HG03354 (cell line): ENCODE measurements around the gene OTC.

Experiments used
- ATAC-seq: cut with Tn5 transposase; IDR thresholded peaks from one replicate; pipeline ENCODE4 v1.9.1; 2021; ENCODE audit warnings: mild to moderate bottlenecking; ENCODE audit not compliant: unreplicated experiment, poor library complexity, severe bottlenecking

The OTC gene

DNA sequence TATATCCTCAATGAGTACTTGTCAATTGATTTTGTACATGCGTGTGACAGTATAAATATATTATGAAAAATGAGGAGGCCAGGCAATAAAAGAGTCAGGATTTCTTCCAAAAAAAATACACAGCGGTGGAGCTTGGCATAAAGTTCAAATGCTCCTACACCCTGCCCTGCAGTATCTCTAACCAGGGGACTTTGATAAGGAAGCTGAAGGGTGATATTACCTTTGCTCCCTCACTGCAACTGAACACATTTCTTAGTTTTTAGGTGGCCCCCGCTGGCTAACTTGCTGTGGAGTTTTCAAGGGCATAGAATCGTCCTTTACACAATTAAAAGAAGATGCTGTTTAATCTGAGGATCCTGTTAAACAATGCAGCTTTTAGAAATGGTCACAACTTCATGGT lies at the start of gene OTC:
OTC (plus strand) TSS at position 243 of the 400 bp plus-strand sequence; CDS start at position 336, 93 bp downstream.
- no peak for ATAC-seq

DNA sequence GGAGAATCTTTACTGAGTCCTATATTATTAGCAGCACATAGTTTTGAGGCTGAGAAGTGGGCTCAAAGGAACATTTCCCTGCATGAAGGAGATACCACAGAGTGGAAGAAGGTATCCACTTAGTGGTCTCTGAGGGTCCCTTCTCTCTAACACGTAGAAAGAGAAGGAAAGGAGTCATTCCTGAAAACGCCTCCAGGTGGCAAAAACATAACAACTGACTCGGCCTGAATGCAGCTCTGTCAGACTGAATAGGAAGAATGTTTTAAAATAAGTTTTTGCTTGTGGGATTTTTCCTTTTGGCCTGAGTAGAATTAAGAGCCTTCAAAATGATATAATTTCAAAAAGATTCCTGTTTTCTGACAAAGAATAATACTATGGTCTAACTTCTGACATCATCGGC lies 48.4 kb upstream of the OTC start:
- no peak for ATAC-seq

DNA sequence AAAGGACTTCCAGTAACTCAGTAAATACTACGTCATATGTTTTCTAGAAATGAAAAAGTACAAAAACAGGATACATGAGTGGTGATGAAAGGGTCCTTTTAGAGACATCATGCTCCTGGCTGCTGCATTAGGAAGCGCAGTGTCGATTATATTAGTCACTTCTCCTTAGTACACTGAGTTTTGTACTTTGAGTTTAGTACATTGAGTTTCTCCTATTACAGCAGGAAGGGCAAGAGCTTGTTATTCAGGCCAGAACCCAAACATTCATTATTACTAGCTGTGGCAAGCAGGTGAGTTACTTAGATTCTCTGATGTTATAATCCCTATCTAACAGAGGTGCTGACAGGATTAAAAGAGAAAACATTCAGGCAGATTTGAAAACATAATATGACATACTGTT lies 46.4 kb upstream of the OTC start:
- ATAC-seq: no peak

DNA sequence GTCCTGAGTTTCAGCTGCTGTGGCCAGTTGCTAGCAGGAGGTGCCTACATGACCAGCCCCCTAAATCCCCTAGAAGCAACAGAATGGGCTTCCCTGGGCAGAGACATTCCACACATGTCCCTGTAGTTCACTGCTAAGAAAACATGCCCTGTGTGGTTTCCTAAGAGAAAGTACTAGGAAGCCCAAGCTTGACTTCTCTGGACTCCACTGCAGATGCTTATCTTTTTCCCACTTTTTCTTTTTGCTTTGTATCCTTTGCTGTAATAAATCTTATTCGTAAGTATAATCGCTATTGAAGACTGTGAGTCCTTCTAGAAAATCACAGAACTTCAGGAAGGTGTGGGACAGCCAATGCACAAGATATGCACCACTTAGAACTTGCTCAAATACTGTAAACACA lies 40.7 kb upstream of the OTC start:
- no peak for ATAC-seq

DNA sequence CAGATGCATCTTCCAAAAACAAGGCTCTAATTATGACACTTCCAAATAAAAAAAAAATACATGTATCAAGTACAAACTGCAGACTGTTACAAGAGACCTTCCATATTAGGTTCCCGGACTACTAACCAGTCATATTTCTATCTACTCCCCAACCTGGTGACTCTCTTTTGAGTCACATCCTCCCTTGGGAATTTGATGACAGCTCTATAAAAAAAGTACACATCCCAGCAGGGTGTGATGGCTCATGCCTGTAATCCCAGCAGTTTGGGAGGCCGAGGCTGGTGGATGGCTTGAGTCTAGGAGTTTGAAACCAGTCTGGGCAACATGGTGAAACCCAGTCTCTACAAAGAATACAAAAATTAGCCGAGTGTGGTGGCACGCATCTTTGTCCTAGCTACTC lies 40.0 kb upstream of the OTC start:
- no peak for ATAC-seq

DNA sequence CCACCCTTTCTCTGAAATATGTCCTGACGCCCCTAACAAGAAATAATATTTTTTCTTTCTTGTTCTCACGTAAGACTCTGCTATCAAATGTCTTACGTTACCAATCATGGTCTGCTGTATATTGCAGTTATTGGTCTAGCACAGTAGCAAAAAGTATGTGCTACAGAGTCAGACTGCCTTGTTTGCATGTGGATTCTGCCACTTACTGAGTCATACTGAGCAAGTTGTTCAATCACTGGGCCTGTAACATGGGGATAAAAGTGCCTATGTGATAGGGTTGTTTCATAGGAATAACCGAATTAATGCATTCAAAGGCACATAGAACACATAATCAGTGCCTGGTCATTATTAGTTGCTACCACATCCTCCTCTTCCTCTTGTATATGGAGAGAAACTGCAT lies 39.2 kb upstream of the OTC start:
- no peak for ATAC-seq

DNA sequence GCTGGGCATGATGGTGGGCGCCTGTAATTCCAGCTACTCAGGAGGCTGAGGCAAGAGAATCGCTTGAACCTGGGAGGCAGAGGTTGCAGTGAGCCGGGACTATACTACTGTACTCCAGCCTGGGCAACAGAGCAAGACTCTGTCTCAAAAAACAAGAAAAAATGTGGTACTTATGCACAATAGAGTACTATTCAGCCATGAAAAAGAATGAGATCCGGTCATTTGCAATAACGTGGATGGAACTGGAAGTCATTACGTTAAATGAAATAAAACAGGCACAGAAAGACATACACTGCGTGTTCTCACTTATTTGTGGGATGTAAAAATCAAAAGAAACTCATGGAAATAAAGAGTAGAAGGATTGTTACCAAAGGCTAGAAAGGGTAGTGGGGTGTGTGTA lies 37.2 kb upstream of the OTC start:
- ATAC-seq: no peak

DNA sequence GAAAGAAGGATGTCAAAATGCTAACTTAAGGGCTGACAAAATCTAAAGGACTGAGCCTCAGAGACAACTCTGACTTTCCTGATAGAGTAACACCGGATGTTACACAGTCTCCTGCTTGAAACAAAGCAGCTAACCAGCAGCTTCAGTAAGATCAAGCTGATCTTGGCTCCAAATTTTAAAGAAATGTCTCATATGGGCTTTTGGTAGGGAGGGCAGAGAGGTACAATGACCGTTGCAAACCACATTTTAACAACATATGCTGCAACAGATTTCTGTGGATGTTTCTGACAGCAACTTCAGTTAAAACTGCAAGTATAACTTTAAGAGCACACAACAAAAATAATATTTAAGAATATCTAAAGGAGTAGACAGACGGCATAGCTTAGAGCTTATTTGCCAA lies 34.2 kb upstream of the OTC start:
- ATAC-seq: no peak

DNA sequence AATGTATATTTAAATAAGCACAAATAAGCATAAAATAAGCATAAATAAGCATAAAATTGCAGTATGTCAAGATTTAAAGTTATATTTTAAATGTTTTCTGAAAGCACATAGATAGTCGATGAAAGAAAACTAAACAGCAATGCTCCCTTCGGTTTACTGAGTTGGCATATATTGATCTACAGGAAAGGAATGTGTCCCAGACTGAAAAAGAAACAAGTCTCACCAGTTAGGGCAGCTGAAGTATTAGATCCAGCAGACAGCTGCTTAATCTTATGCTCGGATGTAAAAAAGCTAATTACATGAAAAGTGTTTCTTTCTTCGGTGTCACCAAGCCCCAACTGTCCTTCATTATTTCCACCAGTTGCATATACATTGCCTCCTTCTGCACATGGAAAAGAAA lies 33.8 kb upstream of the OTC start:
- no peak for ATAC-seq

DNA sequence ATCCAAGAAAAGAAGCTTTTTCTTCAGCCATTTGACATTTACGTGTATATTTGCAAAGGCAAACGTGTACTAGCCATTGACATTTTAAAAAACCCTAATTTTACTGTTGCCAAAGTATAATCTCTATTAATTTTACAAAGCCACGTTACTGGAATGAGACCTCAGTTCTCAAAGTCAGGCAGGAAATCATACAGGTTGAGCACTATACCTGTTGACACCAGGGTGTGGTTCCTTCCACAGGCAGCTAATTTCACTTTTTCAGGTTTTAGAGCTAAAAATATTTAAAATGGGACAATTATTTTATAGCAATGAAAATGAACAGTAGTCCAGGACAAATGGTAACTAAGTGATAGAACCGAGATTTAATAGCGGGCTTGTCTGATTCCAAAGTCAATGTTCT lies 31.6 kb upstream of the OTC start:
- no peak for ATAC-seq

DNA sequence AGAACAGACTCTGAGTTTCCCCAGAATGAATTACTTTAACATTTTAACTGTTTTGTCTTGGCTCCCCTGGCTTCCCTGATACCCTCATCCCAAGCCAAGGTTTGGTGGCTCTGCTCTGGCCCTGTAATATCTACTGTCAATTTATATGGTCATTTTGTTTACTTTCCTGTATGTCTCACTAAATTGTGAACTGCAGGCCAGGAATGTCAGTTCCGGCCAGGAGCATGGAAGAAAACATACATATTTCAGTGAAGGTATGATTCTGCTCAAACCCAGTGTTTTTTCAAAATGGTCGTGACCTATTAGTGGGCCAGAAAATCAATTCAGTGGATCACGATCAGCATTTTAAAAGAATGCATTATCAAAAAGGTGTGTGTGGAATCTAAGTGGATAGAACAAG lies 26.3 kb upstream of the OTC start:
- ATAC-seq: no peak

DNA sequence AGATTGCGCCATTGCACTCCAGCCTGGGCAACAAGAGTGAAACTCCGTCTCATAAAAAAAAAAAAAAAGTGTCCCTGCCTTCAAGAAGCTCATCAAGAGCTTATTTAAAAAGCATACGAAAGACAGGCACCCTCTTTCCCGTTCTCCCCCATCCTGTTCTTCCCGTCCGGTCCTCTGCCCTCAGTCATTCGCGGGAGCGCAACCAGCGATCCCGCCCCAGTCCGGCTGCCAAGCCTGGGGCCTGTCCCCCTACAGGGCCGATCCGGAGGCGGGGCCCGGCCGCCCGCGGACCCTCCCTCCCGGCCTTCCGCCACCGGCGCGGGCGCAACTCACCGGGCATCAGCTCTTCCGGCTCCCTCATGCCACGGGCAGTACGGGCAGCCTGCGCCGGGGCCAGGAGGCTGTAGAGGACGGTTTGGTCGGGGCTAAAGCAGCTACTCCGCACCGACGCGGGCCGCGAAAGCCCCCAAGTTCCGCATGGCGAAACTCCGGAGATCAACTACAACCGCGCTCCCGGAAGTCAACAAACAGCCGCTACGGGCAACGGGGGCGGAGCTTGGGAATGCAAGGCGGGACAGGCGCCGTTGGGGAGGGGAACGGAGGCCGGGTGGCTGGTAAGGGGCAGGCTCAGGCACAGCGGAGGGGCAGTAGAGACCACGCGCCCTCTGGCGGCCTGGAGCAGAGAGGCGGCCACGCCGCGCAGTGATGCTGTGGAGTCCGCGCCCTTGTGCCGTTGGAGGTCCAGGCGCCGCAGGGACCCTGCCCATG lies 25.2 kb upstream of the OTC start, which contains the start of gene RPGR:
RPGR (minus strand) TSS at position 503 of the 768 bp plus-strand sequence; CDS start at position 361, 142 bp downstream.
- ATAC-seq: peak; percentile 97

DNA sequence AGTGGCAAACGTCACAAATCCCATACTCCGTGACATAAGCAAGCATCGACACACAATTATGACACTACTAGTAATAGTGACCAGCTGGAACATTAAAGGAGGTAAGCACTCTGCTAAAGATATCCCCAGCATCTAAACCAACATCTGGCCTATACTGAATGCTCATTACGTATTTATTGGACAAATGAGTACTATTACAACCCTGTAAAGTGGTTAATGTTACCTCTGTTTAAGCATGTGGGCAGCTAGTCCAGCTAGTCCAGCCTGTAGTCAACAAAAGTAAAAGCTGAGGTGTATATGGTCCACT lies 24.7 kb upstream of the OTC start:
- no peak for ATAC-seq

DNA sequence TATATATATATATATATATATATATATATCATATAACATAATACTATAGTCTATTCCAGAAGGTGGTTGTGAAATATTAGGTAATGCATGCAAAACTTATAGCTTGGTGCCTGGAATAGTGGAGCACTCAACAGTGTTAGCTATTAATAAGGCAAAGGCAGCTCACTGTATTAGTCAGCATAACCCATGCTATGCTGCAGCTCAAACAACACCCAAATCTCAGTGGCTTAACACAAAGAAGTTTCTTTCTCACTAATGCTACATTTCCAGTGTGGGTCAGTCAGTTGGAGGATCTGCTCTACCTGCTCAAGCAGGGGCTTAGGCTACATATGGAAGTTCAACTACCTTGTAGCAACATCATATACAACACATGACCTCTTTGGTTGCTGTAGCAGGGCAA lies 19.9 kb upstream of the OTC start:
- ATAC-seq: peak; percentile 45

DNA sequence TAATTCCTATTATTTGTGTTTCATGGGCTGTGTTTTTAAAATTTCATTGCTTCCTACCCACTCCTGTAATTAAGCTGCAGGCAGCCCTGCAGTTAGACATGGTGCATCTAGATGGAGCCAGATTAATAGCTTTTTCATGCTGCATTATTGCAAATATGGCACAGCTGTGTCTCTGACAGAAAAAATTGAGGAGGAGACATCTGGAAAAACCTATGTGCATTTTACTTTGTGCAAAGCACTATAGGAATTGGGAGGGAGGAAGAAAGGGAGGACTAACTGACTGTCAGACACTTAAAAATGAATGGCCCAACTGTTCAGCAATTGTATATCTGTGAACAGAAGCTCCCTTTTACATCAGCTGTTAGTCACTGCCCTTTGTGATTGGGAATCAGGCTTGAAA lies 17.0 kb upstream of the OTC start:
- no peak for ATAC-seq

DNA sequence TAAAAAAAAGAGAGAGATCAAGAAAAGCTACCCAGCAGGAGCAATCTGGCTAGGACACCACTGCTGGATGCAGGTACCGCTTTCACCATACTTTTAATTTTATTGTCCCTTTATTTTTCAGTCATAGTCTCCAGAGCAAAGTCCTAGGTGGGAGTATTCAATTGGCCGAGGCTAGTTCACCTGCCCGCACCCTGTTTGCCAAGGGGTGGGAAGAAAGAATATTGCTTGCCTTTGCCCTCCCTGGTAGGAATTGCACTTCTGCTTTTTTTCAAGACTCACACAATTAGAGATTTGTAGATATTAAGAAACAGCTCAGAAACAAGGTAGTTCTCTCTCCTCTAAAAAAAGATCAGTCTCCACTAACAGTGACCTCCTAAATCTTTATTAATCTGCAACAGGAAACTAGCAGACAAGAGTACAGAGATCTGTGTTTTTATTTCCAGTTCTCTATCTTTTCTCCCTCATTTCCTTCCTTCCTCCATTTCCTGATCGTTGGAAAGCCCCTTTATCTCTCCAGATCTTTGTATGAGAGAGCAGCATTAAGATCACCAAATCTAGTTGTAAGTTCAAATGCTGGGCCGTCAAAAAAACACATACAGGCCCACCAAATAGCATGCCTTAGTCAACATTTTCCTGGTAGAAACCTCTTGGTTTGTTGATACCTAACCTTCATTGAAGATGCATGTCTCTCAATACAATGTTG lies 15.7 kb upstream of the OTC start:
- ATAC-seq: no peak

DNA sequence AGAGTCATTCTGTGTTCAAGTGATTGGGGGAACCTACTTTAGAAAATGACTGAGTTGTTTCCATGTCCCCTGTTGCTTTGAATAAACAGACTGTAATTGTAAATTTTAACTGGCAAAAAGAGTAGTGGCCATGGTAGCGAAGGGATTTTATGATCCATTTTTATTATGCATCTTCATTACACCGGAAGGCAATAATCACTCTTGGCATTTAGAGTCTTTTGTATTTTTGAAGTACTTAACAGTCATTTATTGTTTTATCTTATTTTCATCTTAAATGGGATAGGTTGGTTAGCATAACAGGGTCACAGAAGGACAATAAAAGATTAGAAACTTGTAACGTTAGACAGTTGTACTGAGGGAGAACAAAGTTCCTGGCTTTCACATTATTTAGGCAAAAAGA lies 11.0 kb upstream of the OTC start:
- ATAC-seq: no peak

DNA sequence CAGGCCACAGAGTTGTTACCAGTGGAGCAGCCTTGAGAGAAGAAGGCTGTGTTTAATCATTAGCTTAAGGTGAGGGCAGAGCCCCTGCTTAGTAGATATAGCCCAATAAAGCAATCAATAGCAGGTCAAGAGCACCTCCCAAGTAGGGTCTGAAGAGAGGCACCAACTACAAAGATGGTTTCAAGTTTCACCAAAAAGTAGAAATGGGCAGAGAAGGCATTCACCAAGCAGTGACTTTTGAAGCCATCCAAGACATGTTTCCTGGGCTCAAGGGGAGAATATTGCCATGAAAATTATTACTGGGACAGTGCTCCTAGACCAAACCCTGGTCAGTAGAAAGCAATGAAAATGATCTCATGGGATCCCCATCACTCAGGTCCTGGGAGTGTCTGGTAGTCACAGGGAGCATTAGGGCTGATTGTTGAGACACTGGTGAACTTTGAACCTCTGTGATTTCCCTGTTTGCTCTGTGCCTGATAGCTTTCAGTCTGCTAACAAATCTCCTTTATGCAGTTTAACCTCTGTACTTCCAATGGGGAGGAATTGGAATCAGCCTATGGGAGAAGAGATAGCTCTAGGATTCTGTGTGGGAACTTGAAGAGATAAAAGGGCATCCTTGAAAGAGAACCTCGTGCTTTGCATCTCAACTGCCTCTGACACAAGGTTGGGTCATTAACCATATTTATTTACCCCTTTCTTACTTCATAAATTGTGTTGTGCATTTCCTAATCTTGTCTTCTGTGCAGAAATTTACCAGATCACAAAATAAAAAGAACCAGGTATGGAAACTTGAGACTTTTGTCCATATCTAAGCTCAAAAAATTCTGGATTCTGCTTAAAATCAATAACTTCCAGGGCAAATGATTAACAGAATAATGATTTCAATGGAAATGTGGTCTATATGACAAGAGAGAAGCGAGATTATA lies 9.3 kb upstream of the OTC start:
- ATAC-seq: no peak

DNA sequence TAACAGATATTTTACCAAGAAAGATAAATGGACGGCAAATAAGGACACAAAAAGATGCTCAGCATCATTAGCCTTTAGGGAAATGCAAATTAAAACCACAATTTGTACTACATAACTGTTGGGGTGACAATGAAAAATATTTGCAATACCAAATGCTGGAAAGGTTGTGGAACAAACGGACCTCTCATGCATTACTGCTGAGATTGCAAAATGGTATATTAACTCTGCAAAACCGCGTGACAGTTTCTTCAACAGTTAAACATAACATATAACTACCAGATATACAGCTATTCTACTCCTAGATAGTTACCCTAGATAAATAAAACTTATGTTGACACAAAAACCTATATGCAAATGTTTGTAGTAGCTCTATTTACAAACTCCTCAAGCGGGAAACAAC lies 6.3 kb upstream of the OTC start:
- ATAC-seq: no peak

DNA sequence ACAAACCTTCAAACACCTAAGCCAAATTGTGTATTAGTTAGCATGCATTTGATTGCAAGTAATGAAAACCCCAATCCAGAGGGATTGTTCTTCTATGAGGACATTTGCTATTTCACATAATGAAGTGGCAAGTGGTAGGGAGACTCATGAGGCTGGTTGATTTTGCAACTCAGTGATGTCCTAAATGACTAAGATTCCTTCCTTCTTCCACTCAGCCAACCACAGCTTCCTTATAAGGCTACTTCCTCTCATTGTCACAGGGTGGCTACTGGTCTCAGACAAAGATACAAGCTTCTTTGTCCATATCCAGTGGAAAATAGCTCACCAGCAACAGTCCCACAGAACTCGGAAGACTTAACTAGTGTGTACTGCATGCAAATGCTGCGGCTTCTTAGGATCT lies 5.3 kb upstream of the OTC start:
- ATAC-seq: peak; percentile 62

DNA sequence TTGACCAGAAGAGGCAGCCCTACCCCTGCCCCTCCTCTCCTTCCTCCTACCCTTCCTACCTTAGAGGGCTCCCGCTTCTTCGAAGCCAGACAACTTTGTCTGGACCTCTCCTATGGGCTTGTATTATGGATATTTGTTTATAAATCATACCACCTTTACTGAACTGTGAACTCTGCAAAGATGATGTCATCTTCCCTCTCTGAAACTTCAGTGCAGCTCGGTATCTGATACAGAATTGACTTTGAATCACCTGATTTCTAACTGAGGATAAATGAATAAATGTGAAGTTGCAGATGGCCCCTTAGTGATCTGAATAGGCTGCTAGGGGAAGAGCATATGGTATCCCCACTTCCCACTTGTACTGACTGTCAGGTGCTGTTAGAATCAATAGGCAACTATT lies 1.1 kb upstream of the OTC start:
- no peak for ATAC-seq
